ENCODE measurements around the gene DNAJB11. TPM values are rescaled to one million over a fixed set of nuclear protein-coding genes. Genes with fewer than 3 reads are reported as not detected.

Gene DNAJB11
- total and polyA plus RNA-seq, 2 experiments from 2014 or later, result 72.6 to 85.6 TPM

GRCh38 chr3:186552408-186553031 lies 18.0 kb upstream of the DNAJB11 start (continued):
- TF ChIP-seq ETS1 (IDR thresholded peaks at IDR 0.05) (no peak), ZNF114 (CRISPR knock-in tag; IDR thresholded peaks at IDR 0.05) (no peak), ZNF462 (CRISPR knock-in tag; IDR thresholded peaks at IDR 0.05) (no peak), EZH2phosphoT487 (IDR thresholded peaks at IDR 0.05; ENCODE audit: unreplicated experiment) (no peak), NANOG (IDR thresholded peaks at IDR 0.05; ENCODE audit: borderline replicate concordance) (no peak)

- Mint-ChIP-seq H3K9me3 (no peaks in the 10 kb centered on the region), H3K4me1 (peaks cover 15% of the 10 kb centered on the region), H3K27ac (no peak overlapping the region), H3K27me3 (ENCODE audit: insufficient read depth, low read depth, poor library complexity) (no peaks in the 10 kb centered on the region), H3K36me3 (ENCODE audit: low read depth) (no peaks in the 10 kb centered on the region), H3K4me3 (no peak overlapping the region)
- H4K20me1 ChIP-seq (replicated peaks; ENCODE audit: insufficient read depth), result 0 out of 2 replicates have a peak, but pooled peaks cover 10% of the 10 kb centered on the region
- H3K27me3 ChIP-seq (ENCODE audit: insufficient read depth), result no peaks in the 10 kb centered on the region
- H3F3A ChIP-seq (replicated peaks; ENCODE audit: low read depth), result peaks cover 2% of the 10 kb centered on the region; the same call in 1 of the 2 replicates
- no peak for ATAC-seq
- peaks cover 15% of the 10 kb centered on the region for H3K4me1 ChIP-seq (ENCODE audit: insufficient read depth)
- H2AFZ ChIP-seq, result no peak overlapping the region
- H3K27ac ChIP-seq (ENCODE audit: low read depth), result no peak overlapping the region
- H3K36me3 ChIP-seq (ENCODE audit: insufficient read depth), result peaks cover 5% of the 10 kb centered on the region; the same call in 1 of the 2 replicates
- DNase-seq (ENCODE audit: low spot score), result no peak
- H3K9me2 ChIP-seq (ENCODE audit: insufficient read depth), result no peaks in the 10 kb centered on the region
- no peak overlapping the region for H3K4me3 ChIP-seq
- no peak overlapping the region for H3K4me2 ChIP-seq
- peaks cover 4% of the 10 kb centered on the region; the same call in 1 of the 2 replicates for H3K79me2 ChIP-seq (replicated peaks; ENCODE audit: insufficient read depth)
- TF ChIP-seq STAT1 (IDR thresholded peaks at IDR 0.05; ENCODE audit: unreplicated experiment) (no peak), ZNF462 (CRISPR knock-in tag; IDR thresholded peaks at IDR 0.05) (no peak), EZH2phosphoT487 (IDR thresholded peaks at IDR 0.05; ENCODE audit: unreplicated experiment) (no peak), ZNF331 (CRISPR knock-in tag; IDR thresholded peaks at IDR 0.05; ENCODE audit: low read depth) (no peak), ZNF114 (CRISPR knock-in tag; IDR thresholded peaks at IDR 0.05) (no peak), JUNB (IDR thresholded peaks at IDR 0.05; ENCODE audit: unreplicated experiment) (no peak)
Measured at GRCh38 chr3:186564586-186564985, 5.9 kb upstream of the DNAJB11 start.
